PC-3 (cell line): Measurements from ENCODE around the gene EDIL3.

Experiments used
- EZH2phosphoT487 ChIP-seq: fragments of 300-600 bp; sonication (generic); IDR thresholded peaks from 2 replicates; pipeline ENCODE4 v1.6.1; 2018; ENCODE audit warnings: mild to moderate bottlenecking, antibody characterized with exemption, low read length, borderline replicate concordance
- TF ChIP-seq, protein P1 (sequence below): fragments of 300-600 bp; sonication (generic); conservative IDR thresholded peaks from 2 replicates; pipeline ENCODE4 v1.5.1; 2017; ENCODE audit warnings: antibody characterized with exemption, low read depth, mild to moderate bottlenecking, low read length

GRCh38 chr5:84085387-84086041 is 299.2 kb downstream of the EDIL3 start:
- TF ChIP-seq, protein P1, sequence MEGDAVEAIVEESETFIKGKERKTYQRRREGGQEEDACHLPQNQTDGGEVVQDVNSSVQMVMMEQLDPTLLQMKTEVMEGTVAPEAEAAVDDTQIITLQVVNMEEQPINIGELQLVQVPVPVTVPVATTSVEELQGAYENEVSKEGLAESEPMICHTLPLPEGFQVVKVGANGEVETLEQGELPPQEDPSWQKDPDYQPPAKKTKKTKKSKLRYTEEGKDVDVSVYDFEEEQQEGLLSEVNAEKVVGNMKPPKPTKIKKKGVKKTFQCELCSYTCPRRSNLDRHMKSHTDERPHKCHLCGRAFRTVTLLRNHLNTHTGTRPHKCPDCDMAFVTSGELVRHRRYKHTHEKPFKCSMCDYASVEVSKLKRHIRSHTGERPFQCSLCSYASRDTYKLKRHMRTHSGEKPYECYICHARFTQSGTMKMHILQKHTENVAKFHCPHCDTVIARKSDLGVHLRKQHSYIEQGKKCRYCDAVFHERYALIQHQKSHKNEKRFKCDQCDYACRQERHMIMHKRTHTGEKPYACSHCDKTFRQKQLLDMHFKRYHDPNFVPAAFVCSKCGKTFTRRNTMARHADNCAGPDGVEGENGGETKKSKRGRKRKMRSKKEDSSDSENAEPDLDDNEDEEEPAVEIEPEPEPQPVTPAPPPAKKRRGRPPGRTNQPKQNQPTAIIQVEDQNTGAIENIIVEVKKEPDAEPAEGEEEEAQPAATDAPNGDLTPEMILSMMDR = no peak
- TF ChIP-seq EZH2phosphoT487 = no peak
